ENCODE data around the gene ZNF777.

ZNF777 gene

DNA sequence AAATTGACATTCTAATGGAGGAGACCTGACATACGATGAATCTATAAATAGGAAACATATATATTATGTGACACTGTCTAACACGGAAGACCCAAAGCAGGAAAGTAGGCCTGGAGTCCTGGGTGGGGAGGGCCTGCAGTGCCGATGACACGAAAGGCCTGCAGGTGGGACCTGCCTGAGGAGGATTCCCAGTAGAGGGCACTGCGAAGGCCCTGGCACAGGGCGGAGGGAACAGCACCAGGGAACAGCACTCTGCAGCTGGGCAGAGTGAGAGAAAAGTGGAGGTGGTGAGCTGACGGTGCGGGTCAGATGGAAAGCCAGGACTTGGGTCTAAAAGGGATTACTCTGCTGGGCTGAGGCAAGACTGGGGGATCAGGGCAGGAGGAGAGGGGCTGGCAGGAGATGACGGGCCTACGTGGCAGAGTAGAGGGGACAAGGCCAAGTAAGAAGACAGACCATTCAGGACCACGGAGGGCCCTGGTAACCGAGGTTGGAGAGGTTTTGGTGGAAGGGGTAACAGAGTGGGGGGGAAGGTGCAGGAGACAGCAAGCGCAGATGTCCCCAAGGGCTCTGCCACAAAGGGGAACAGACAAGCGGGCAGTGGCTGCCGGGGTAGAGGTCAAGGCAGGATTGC is 28.6 kb upstream of the ZNF777 start:
- no peak overlapping the region for H2BK120ac ChIP-seq (ENCODE audit: insufficient read depth, low read length, poor library complexity)
- no peaks in the 10 kb centered on the region for H3K9me3 ChIP-seq (ENCODE audit: insufficient read depth, low read depth, low read length)
- no peak overlapping the region for H3K14ac ChIP-seq (ENCODE audit: low read length)
- no peaks in the 10 kb centered on the region for H3K79me1 ChIP-seq (ENCODE audit: low read length)
- no peak overlapping the region for H2BK12ac ChIP-seq (ENCODE audit: low read length)
- no peak overlapping the region for H3K4me2 ChIP-seq (ENCODE audit: low read length)
- no peaks in the 10 kb centered on the region for H3K27me3 ChIP-seq (ENCODE audit: insufficient read depth, low read length)
- H4K12ac ChIP-seq (ENCODE audit: low read depth, low read length): no peak overlapping the region
- H3K79me2 ChIP-seq (ENCODE audit: control insufficient read depth, insufficient read depth, low read length, poor library complexity): no peaks in the 10 kb centered on the region
- WGBS (ENCODE audit: extremely low coverage, insufficient coverage, insufficient read length): no CpG with 5 or more reads among the region's 15 CpGs
- no peak overlapping the region for H3K18ac ChIP-seq (ENCODE audit: low read length)
- no peak overlapping the region for H2AFZ ChIP-seq (ENCODE audit: insufficient read depth, low read length, poor library complexity)
- no peak for DNase-seq
- H3K4me1 ChIP-seq (ENCODE audit: control insufficient read depth in 1 of 2, insufficient read depth in 2 of 2, low read length in 2 of 2): no peaks in the 10 kb centered on the region
- H4K91ac ChIP-seq (ENCODE audit: low read depth, low read length): no peak overlapping the region
- H3K23ac ChIP-seq (ENCODE audit: low read length): no peak overlapping the region
- no peak overlapping the region for H3K4ac ChIP-seq (ENCODE audit: low read depth, low read length)
- peaks cover 50 to 59% of the 10 kb centered on the region in 2 experiments for H3K36me3 ChIP-seq (ENCODE audit: control insufficient read depth in 1 of 2, insufficient read depth in 2 of 2, low read length in 2 of 2)
- H2AK5ac ChIP-seq (ENCODE audit: low read length): no peak overlapping the region
- no peak overlapping the region for H3K27ac ChIP-seq (ENCODE audit: low read depth, low read length)
- H4K8ac ChIP-seq (ENCODE audit: low read depth, low read length): no peak overlapping the region
- no peak overlapping the region for H3K9ac ChIP-seq (ENCODE audit: low read length)
- H3K4me3 ChIP-seq (ENCODE audit: low read depth, low read length): no peak overlapping the region
- H2BK5ac ChIP-seq (ENCODE audit: low read depth, low read length, poor library complexity): no peak overlapping the region

DNA sequence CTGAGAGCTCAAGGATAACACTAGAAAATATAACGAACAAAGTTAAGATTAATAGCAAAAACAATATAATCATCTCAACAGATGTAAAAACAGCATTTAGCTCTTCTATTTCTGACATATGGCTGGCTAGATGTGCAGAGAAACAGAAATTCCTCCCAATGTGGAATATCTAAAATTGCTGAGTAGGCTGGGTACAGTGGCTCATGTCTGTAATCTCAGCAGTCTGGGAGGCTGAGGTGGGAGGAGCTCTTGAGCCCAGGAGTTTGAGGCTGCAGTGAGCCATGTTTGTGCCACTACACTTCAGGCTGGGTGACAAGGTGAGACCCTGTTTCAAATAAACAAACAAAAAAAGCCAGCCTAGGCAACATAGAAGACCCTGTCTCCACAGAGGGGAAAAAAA is 18.7 kb upstream of the ZNF777 start:
- no peaks in the 10 kb centered on the region for H3K79me2 ChIP-seq (ENCODE audit: control insufficient read depth, insufficient read depth, low read length, poor library complexity)
- H3K4me2 ChIP-seq (ENCODE audit: low read length): no peak overlapping the region
- peaks cover 34 to 37% of the 10 kb centered on the region in 2 experiments for H3K36me3 ChIP-seq (ENCODE audit: control insufficient read depth in 1 of 2, insufficient read depth in 2 of 2, low read length in 2 of 2)
- no peak overlapping the region for H4K12ac ChIP-seq (ENCODE audit: low read depth, low read length)
- no peak overlapping the region for H3K27ac ChIP-seq (ENCODE audit: low read depth, low read length)
- no peak overlapping the region for H3K23ac ChIP-seq (ENCODE audit: low read length)
- no peak overlapping the region for H3K9ac ChIP-seq (ENCODE audit: low read length)
- no peak overlapping the region for H3K4ac ChIP-seq (ENCODE audit: low read depth, low read length)
- no peak overlapping the region for H2BK120ac ChIP-seq (ENCODE audit: insufficient read depth, low read length, poor library complexity)
- peaks cover 4% of the 10 kb centered on the region for H3K9me3 ChIP-seq (ENCODE audit: insufficient read depth, low read depth, low read length)
- no peak overlapping the region for H2BK5ac ChIP-seq (ENCODE audit: low read depth, low read length, poor library complexity)
- no peak overlapping the region for H4K8ac ChIP-seq (ENCODE audit: low read depth, low read length)
- peaks cover 8 to 12% of the 10 kb centered on the region in 2 experiments for H3K4me1 ChIP-seq (ENCODE audit: control insufficient read depth in 1 of 2, insufficient read depth in 2 of 2, low read length in 2 of 2)
- no peak overlapping the region for H2AK5ac ChIP-seq (ENCODE audit: low read length)
- no peak overlapping the region for H3K18ac ChIP-seq (ENCODE audit: low read length)
- no peak overlapping the region for H2AFZ ChIP-seq (ENCODE audit: insufficient read depth, low read length, poor library complexity)
- WGBS (ENCODE audit: extremely low coverage, insufficient coverage, insufficient read length): no CpG with 5 or more reads among the region's 1 CpG
- no peak overlapping the region for H4K91ac ChIP-seq (ENCODE audit: low read depth, low read length)
- H2BK12ac ChIP-seq (ENCODE audit: low read length): no peak overlapping the region
- no peak overlapping the region for H3K14ac ChIP-seq (ENCODE audit: low read length)
- no peaks in the 10 kb centered on the region for H3K27me3 ChIP-seq (ENCODE audit: insufficient read depth, low read length)
- no peaks in the 10 kb centered on the region for H3K79me1 ChIP-seq (ENCODE audit: low read length)
- no peak overlapping the region for H3K4me3 ChIP-seq (ENCODE audit: low read depth, low read length)
- DNase-seq: no peak

GRCh38 chr7:149478754-149479153 is 17.9 kb upstream of the ZNF777 start:
- Histone ChIP-seq H3K4ac (ENCODE audit: low read depth, low read length) (no peak overlapping the region), H2AK5ac (ENCODE audit: low read length) (no peak overlapping the region), H3K14ac (ENCODE audit: low read length) (no peak overlapping the region), H4K12ac (ENCODE audit: low read depth, low read length) (no peak overlapping the region), H2BK12ac (ENCODE audit: low read length) (no peak overlapping the region), H3K4me3 (ENCODE audit: low read depth, low read length) (no peak overlapping the region), H3K79me1 (ENCODE audit: low read length) (no peaks in the 10 kb centered on the region), H2BK120ac (ENCODE audit: insufficient read depth, low read length, poor library complexity) (no peak overlapping the region), H3K27me3 (ENCODE audit: insufficient read depth, low read length) (no peaks in the 10 kb centered on the region), H3K18ac (ENCODE audit: low read length) (no peak overlapping the region), H3K79me2 (ENCODE audit: control insufficient read depth, insufficient read depth, low read length, poor library complexity) (no peaks in the 10 kb centered on the region), H2BK5ac (ENCODE audit: low read depth, low read length, poor library complexity) (no peak overlapping the region), H3K4me2 (ENCODE audit: low read length) (no peak overlapping the region), H3K9ac (ENCODE audit: low read length) (no peak overlapping the region), H3K27ac (ENCODE audit: low read depth, low read length) (no peak overlapping the region), H3K9me3 (ENCODE audit: insufficient read depth, low read depth, low read length) (peaks cover 4% of the 10 kb centered on the region), H4K8ac (ENCODE audit: low read depth, low read length) (no peak overlapping the region), H3K36me3 (ENCODE audit: control insufficient read depth in 1 of 2, insufficient read depth in 2 of 2, low read length in 2 of 2) (peaks cover 40 to 43% of the 10 kb centered on the region in 2 experiments), H3K4me1 (ENCODE audit: control insufficient read depth in 1 of 2, insufficient read depth in 2 of 2, low read length in 2 of 2) (peaks cover 8 to 12% of the 10 kb centered on the region in 2 experiments), H2AFZ (ENCODE audit: insufficient read depth, low read length, poor library complexity) (no peak overlapping the region), H3K23ac (ENCODE audit: low read length) (no peak overlapping the region), H4K91ac (ENCODE audit: low read depth, low read length) (no peak overlapping the region)
- no CpG with 5 or more reads among the region's 1 CpG for WGBS (ENCODE audit: extremely low coverage, insufficient coverage, insufficient read length)
- DNase-seq: peak in 1 of 2 donors; percentile 46

- peaks cover 8 to 12% of the 10 kb centered on the region in 2 experiments for H3K4me1 ChIP-seq (ENCODE audit: control insufficient read depth in 1 of 2, insufficient read depth in 2 of 2, low read length in 2 of 2)
- peak overlapping the region; percentile 31 for H4K12ac ChIP-seq (ENCODE audit: low read depth, low read length)
- no peak overlapping the region for H2AK5ac ChIP-seq (ENCODE audit: low read length)
- no peak overlapping the region for H2BK12ac ChIP-seq (ENCODE audit: low read length)
- WGBS (ENCODE audit: extremely low coverage, insufficient coverage, insufficient read length): no CpG with 5 or more reads among the region's 18 CpGs
- H3K36me3 ChIP-seq (ENCODE audit: control insufficient read depth in 1 of 2, insufficient read depth in 2 of 2, low read length in 2 of 2): peaks cover 50 to 52% of the 10 kb centered on the region in 2 experiments
- no peaks in the 10 kb centered on the region for H3K79me2 ChIP-seq (ENCODE audit: control insufficient read depth, insufficient read depth, low read length, poor library complexity)
- H4K91ac ChIP-seq (ENCODE audit: low read depth, low read length): peak overlapping the region; percentile 65
- no peak overlapping the region for H3K27ac ChIP-seq (ENCODE audit: low read depth, low read length)
- H3K79me1 ChIP-seq (ENCODE audit: low read length): no peaks in the 10 kb centered on the region
- peak overlapping the region; percentile 72 for H3K18ac ChIP-seq (ENCODE audit: low read length)
- H3K9ac ChIP-seq (ENCODE audit: low read length): no peak overlapping the region
- no peak overlapping the region for H3K23ac ChIP-seq (ENCODE audit: low read length)
- H4K8ac ChIP-seq (ENCODE audit: low read depth, low read length): peak overlapping the region; percentile 4
- no peak overlapping the region for H3K14ac ChIP-seq (ENCODE audit: low read length)
- H2BK120ac ChIP-seq (ENCODE audit: insufficient read depth, low read length, poor library complexity): no peak overlapping the region
- H3K9me3 ChIP-seq (ENCODE audit: insufficient read depth, low read depth, low read length): peaks cover 6% of the 10 kb centered on the region
- no peak overlapping the region for H2BK5ac ChIP-seq (ENCODE audit: low read depth, low read length, poor library complexity)
- no peak overlapping the region for H2AFZ ChIP-seq (ENCODE audit: insufficient read depth, low read length, poor library complexity)
- no peak overlapping the region for H3K4ac ChIP-seq (ENCODE audit: low read depth, low read length)
- DNase-seq: peak; percentile 81 to 82
- no peaks in the 10 kb centered on the region for H3K27me3 ChIP-seq (ENCODE audit: insufficient read depth, low read length)
- no peak overlapping the region for H3K4me2 ChIP-seq (ENCODE audit: low read length)
- H3K4me3 ChIP-seq (ENCODE audit: low read depth, low read length): no peak overlapping the region
Measured at GRCh38 chr7:149477494-149478443, 16.9 kb upstream of the ZNF777 start.
